Stomach (tissue), 9 donors: ENCODE data around the gene MEF2A. TPM values are rescaled to one million over a fixed set of nuclear protein-coding genes. Genes with fewer than 3 reads are reported as not detected.
A peak's percentile ranks its signal among the peaks of the same experiment; 100 is the strongest.
"Not testable (repeated sequence)": the region's sequence is repeated elsewhere in the genome, so short reads cannot be mapped to it uniquely, and the experiment has no call there.

Experiments used
- DNase-seq, 2 donors: peaks; one replicate each; pipeline versions ENCODE4 v3.0.0 to v3.0.0-alpha.2; 2013 to 2019
- H3K27ac ChIP-seq, 5 donors: fragments of 200-600 bp in 4 of 5; sonication (generic) in 4 of 5; one replicate each; pipeline ENCODE4 v1.5.1; 2013 to 2019; ENCODE audit warnings: mild to moderate bottlenecking in 1 of 5, moderate library complexity in 1 of 5
- H3K27me3 ChIP-seq, 3 donors: fragments of 200-600 bp; sonication (generic); one replicate each; pipeline ENCODE4 v1.5.1; 2017 to 2019; ENCODE audit warnings: mixed run types in 1 of 3
- H3K36me3 ChIP-seq, 4 donors: fragments of 200-600 bp; sonication (generic); 1 replicate in 3 of 4; 2 replicates in 1 of 4; pipeline ENCODE4 v1.5.1; 2016 to 2019
- H3K4me1 ChIP-seq, 4 donors: fragments of 200-600 bp; sonication (generic); one replicate each; pipeline ENCODE4 v1.5.1; 2016 to 2019
- H3K4me3 ChIP-seq, 4 donors: fragments of 200-600 bp; sonication (generic) in 3 of 4; one replicate each; pipeline ENCODE4 v1.5.1; 2016 to 2019; ENCODE audit warnings: mild to moderate bottlenecking in 1 of 4
- H3K9me3 ChIP-seq, 4 donors: fragments of 200-600 bp; sonication (generic); one replicate each; pipeline ENCODE4 v1.5.1; 2016 to 2019
- EP300 ChIP-seq: sonication (generic); formaldehyde crosslinking; IDR thresholded peaks from one replicate; pipeline ENCODE4 v1.6.1; 2017; ENCODE audit warnings: antibody characterized with exemption
- POLR2A ChIP-seq, 4 donors: fragments of 450-650 bp; IDR thresholded peaks; one replicate each; pipeline ENCODE4 v1.6.1; 2016; ENCODE audit warnings: antibody characterized with exemption in 4 of 4, control low read depth in 2 of 4, mild to moderate bottlenecking in 1 of 4, moderate library complexity in 1 of 4
- POLR2AphosphoS5 ChIP-seq, 3 donors: sonication (generic); formaldehyde crosslinking; IDR thresholded peaks; one replicate each; pipeline ENCODE4 v1.6.1; 2016; ENCODE audit warnings: antibody characterized with exemption in 3 of 3
- WGBS, 5 donors: extraction: QIAGEN DNeasy Blood & Tissue Kit in 3 of 5; methylation state at CpG; one replicate each; pipeline versions ENCODE4 v1.1.5 to v1.1.7; 2013 to 2018; 5-methylcytosine and 5-hydroxymethylcytosine counted together
- intact Hi-C: fragments of 100-400 bp; cut with DNase I; formaldehyde crosslinking; loops from one replicate; pipeline ENCODE4 v1.15.1; 2023; ENCODE audit warnings: low total_unique reads
- polyA plus RNA-seq, 3 donors: library from polyadenylated mRNA; stranded (reverse); fragments of 200-250 nt; gene quantifications; one replicate each; pipeline ENCODE4 v1.2.3, GENCODE V29; 2013
- total RNA-seq, 5 donors: library from RNA; depleted of rRNA; stranded (reverse); fragments of >200 nt; gene quantifications; one replicate each; pipeline versions ENCODE4 v1.1.0 to v1.2.3, GENCODE V29; 2014 to 2016
- TF ChIP-seq, protein P1 (sequence below), 7 experiments: fragments of 450-650 bp in 4 of 7; fragments of 200-600 bp in 3 of 7; sonication (generic) in 3 of 7; IDR thresholded peaks; one replicate each; pipeline ENCODE4 v1.5.1; 2016 to 2019; ENCODE audit warnings: antibody characterized with exemption in 7 of 7, control low read depth in 2 of 7, mild to moderate bottlenecking in 1 of 7
- donor health status: healthy with polysubstance abuse.
- donor health status: Bipolar disorder and iron deficiency.
- donor health status: healthy.

MEF2A gene
- total and polyA plus RNA-seq, 8 donors, result 11.0 to 85.2 (median 26.7) TPM

DNA sequence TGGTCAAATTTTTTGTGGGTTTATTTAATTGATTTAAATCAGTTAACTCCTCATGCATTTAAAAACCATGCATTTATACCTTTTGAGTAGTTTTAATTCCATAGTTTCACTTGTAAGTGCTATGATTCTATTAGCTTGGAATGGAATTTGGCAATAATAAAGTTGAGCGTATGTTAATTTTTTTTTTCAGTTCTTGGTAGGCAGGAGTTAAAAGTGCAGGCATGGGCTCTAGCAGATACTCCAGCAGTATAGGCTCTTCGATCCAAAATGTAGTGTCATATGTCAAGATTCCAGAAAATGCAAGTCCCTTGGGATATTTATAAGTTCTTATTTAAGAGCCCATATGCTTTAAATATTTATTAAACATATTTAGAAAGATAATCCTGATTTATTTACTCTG lies 97.1 kb downstream of the MEF2A start:
- Histone ChIP-seq H3K4me1 (peaks cover 0 to 9% (median 5%) of the 10 kb centered on the region in 4 donors), H3K27me3 (no peaks in the 10 kb centered on the region), H3K27ac (no peak overlapping the region), H3K9me3 (no peaks in the 10 kb centered on the region), H3K36me3 (peaks cover 0 to 14% (median 7%) of the 10 kb centered on the region in 4 donors), H3K4me3 (no peak overlapping the region)
- DNase-seq, result peak in 1 of 2 donors; percentile 28
- WGBS, 5 donors, result 84 to 93% (median 87%) methylated on average over 2 of the region's 2 CpGs
- TF ChIP-seq POLR2AphosphoS5 (IDR thresholded peaks at IDR 0.05), result no peak
- TF ChIP-seq EP300, result no peak
- TF ChIP-seq POLR2A (IDR thresholded peaks at IDR 0.05), result no peak
- TF ChIP-seq, protein P1, sequence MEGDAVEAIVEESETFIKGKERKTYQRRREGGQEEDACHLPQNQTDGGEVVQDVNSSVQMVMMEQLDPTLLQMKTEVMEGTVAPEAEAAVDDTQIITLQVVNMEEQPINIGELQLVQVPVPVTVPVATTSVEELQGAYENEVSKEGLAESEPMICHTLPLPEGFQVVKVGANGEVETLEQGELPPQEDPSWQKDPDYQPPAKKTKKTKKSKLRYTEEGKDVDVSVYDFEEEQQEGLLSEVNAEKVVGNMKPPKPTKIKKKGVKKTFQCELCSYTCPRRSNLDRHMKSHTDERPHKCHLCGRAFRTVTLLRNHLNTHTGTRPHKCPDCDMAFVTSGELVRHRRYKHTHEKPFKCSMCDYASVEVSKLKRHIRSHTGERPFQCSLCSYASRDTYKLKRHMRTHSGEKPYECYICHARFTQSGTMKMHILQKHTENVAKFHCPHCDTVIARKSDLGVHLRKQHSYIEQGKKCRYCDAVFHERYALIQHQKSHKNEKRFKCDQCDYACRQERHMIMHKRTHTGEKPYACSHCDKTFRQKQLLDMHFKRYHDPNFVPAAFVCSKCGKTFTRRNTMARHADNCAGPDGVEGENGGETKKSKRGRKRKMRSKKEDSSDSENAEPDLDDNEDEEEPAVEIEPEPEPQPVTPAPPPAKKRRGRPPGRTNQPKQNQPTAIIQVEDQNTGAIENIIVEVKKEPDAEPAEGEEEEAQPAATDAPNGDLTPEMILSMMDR (IDR thresholded peaks at IDR 0.05), result no peak
- intact Hi-C loops, result no loop called here

DNA sequence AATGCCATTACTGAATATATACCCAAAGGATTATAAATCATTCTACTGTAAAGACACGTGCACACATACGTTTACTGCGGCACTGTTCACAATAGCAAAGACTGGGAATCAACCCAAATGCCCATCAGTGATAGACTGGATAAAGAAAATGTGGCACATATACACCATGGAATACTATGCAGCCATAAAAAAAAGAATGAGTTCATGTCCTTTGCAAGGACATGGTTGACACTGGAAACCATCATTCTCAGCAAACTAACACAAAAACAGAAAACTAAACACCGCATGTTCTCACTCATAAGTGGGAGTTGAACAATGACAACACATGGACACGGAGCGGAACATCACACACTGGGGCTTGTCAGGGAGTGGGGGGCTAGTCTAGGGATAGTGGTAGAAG lies 100.3 kb downstream of the MEF2A start:
- Histone ChIP-seq H3K4me1 (peaks cover 0 to 24% (median 19%) of the 10 kb centered on the region in 4 donors), H3K36me3 (peaks cover 0 to 12% (median 7%) of the 10 kb centered on the region in 4 donors)
- H3K27me3 ChIP-seq, H3K9me3 ChIP-seq, intact Hi-C loops, H3K27ac ChIP-seq, H3K4me3 ChIP-seq, DNase-seq: not testable (repeated sequence)
- WGBS, 5 donors, result 96 to 99% (median 98%) methylated on average over 6 of the region's 6 CpGs

- H3K9me3 ChIP-seq, result no peaks in the 10 kb centered on the region
- WGBS, 5 donors, result 42 to 65% (median 51%) methylated on average over 2 of the region's 2 CpGs
- H3K4me3 ChIP-seq, result no peak overlapping the region
- TF ChIP-seq EP300, result no peak
- TF ChIP-seq, protein P1 (IDR thresholded peaks at IDR 0.05), result no peak
- peaks cover 0 to 24% (median 15%) of the 10 kb centered on the region in 4 donors for H3K4me1 ChIP-seq
- peaks cover 0 to 26% (median 14%) of the 10 kb centered on the region in 4 donors for H3K36me3 ChIP-seq
- no peaks in the 10 kb centered on the region for H3K27me3 ChIP-seq
- peak overlapping the region in 1 of 5 donors; percentile 39 for H3K27ac ChIP-seq
- DNase-seq, result no peak
- intact Hi-C loops, result no loop called here
Measured at GRCh38 chr15:99668533-99669182, 102.9 kb downstream of the MEF2A start.

DNA sequence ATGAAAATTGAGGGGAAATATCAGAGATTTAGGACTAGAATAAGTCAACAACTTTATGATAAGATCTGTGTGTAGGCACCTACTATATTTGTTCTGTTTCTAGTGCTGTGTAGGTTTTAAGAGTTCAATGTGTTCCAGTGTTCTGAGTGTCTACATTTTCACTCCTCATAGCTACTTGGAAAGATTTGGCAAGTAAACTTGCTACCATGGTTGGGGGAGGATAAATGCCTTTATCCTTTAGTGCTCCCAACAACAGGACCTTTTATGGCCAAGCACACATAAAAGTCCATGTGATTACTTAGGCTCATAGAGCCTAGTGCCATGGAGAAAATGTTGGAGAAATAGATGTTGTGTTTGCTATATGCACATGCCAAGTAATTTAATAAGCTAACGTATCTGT lies 103.5 kb downstream of the MEF2A start:
- no peak overlapping the region for H3K4me3 ChIP-seq
- H3K27ac ChIP-seq, result peak overlapping the region in 2 of 5 donors; percentile 13 to 39
- DNase-seq, result no peak
- intact Hi-C loops, result no loop called here
- peaks cover 0 to 26% (median 14%) of the 10 kb centered on the region in 4 donors for H3K36me3 ChIP-seq
- H3K9me3 ChIP-seq, result no peaks in the 10 kb centered on the region
- no peak for TF ChIP-seq EP300
- H3K4me1 ChIP-seq, result peaks cover 0 to 24% (median 15%) of the 10 kb centered on the region in 4 donors
- no peaks in the 10 kb centered on the region for H3K27me3 ChIP-seq
- 72 to 87% (median 82%) methylated on average over 1 of the region's 1 CpG for WGBS, 5 donors

DNA sequence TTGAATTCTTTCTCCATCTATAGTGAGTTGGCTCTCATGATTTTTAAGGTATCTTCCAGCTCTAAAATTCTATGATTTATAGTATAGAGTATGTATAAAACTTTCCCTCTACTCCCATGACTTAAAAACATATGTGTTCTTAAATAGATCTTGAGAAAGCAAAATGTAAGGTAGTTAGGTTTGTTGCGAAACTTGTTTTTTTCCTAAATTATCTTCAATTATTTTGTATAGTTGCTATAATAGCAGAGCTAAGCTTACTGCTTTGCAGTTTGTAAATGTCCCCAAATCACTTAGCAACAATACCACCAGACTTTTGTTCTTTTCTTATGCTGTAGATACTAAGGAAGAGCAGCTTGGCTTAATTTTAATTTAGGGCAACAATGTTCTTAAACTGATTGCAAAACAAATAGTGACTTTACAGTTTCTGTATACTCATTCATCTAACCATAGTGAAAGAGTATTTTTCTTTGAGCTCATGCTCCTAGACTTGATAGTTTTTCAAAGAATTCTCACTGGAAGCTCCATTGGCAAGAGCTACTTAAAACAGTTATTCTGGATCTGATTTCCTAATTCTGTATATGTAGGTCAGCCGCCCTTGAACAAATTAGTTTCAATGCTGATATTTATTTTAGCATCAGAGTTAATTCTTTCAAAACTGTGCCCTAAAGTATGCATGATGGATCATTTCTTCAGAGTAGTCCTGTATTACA lies 106.3 kb downstream of the MEF2A start:
- H3K4me3 ChIP-seq, result no peak overlapping the region
- H3K9me3 ChIP-seq, result no peaks in the 10 kb centered on the region
- no peak for DNase-seq
- peaks cover 0 to 24% (median 15%) of the 10 kb centered on the region in 4 donors for H3K4me1 ChIP-seq
- no peak overlapping the region for H3K27ac ChIP-seq
- peaks cover 5 to 49% (median 37%) of the 10 kb centered on the region in 4 donors for H3K36me3 ChIP-seq
- 87 to 96% (median 90%) methylated on average over 2 of the region's 2 CpGs for WGBS, 5 donors
- intact Hi-C loops, result no loop called here
- no peaks in the 10 kb centered on the region for H3K27me3 ChIP-seq
- TF ChIP-seq POLR2AphosphoS5 (IDR thresholded peaks at IDR 0.05) (no peak), EP300 (no peak), POLR2A (IDR thresholded peaks at IDR 0.05) (no peak)
- TF ChIP-seq, protein P1 (IDR thresholded peaks at IDR 0.05), result no peak
